ENCODE measurements around the gene PRDM13.

DNA sequence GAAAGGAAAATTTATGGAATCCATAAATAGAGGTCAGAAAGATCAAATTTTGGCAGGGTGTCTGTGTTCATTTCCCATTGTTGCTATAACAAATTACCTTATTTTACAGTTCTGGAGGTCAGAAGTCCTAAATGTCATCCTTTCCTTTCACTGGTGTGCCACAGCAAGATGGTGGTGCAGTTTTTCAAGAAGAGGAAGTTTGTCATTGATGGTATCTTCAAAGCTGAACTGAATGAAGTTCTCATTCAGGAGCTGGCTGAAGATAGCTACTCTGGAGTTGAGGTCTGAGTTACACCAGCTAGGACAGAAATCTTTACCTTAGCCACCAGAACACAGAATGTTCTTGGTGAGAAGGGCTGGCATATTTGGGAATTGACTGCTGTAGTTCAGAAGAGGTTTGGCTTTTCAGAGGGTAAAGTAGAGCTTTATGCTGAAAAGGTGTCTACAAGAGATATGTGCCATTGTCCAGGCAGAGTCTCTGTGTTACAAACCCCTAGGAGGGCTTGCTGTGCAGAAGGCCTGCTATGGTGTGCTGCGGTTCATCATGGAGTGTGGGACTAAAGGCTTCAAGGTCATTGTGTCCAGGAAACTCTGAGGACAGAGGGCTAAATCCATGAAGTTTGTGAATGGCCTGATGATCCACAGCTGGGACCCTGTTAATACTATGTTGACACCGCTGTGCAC, 30.9 kb upstream of the PRDM13 start:
- TF ChIP-seq YY1 (IDR thresholded peaks at IDR 0.05; ENCODE audit: insufficient read depth, insufficient read length) (no peak), SUZ12 (IDR thresholded peaks at IDR 0.05; ENCODE audit: extremely low read depth, insufficient read depth, insufficient read length) (no peak)

Data from NT2/D1 (cell line).